Fibroblast of skin of abdomen (primary cell): Measurements from ENCODE around the gene R3HCC1L. TPM values are rescaled to one million over a fixed set of nuclear protein-coding genes. Genes with fewer than 3 reads are reported as not detected.

Experiments used
- DNase-seq: peaks from one replicate; pipeline ENCODE4 v3.0.0-alpha.2; 2013
- polyA plus RNA-seq, 2 experiments: library from polyadenylated mRNA; unstranded; fragments of 120-200 nt; gene quantifications; one replicate each; pipeline ENCODE4 v1.2.1, GENCODE V29; 2013; ENCODE audit not compliant: insufficient read length in 2 of 2

Gene R3HCC1L
- polyA plus RNA-seq (2013, experiment 1 of 2; ENCODE audit: insufficient read length), result 12.0 TPM
- 11.4 TPM for polyA plus RNA-seq (2013, experiment 2 of 2; ENCODE audit: insufficient read length)

- DNase-seq, result peak; percentile 86
Observed at GRCh38 chr10:98134431-98135221, at the start of gene R3HCC1L. Gene R3HCC1L, plus strand, starts transcription at chr10:98134657. Its CDS starts 73,458 bp downstream, at chr10:98208115.

- DNase-seq, result no peak
Observed at GRCh38 chr10:98085238-98085637, 49.2 kb upstream of the R3HCC1L start.

DNA sequence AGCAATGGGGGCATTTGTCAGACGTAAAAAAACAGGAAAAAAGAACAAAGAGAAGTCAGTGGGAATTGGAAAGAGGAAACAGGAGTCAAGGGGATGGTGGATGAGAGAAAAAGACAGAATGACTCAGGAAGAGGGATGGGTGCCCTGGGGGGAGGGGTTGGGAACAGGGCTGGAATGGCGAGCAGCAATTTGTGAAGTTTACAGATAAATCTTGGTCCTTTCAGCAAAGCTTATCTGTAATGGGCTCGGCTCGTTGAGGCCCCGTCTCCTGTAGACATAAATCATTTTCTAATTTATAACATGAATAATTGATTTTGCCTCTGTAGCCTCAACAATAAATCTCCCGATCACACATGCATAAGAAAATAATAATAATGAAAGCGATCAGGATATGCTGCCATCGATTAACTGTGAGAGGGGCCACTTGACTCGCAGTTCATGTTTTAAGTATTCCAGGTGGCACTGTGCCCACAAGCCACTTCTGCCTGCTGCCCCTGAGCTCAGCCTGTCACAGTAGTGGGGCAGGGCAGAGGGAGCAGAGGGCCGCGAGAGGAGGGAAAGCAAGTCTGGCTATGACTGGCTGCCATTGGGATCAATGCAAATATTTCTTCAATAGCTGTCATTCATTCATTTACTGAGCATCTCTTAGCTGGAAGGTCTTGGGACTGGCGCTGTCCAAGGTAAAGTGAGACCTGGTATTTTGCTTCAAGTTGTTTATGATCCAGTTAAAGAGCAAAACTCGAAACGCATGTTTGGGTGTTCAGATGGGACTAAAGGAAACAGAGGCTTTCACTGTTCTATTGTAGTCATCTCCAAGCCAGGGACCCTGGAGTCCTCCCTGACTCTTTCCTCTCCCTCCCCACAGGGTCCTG, 47.4 kb upstream of the R3HCC1L start:
- DNase-seq, result no peak

DNA sequence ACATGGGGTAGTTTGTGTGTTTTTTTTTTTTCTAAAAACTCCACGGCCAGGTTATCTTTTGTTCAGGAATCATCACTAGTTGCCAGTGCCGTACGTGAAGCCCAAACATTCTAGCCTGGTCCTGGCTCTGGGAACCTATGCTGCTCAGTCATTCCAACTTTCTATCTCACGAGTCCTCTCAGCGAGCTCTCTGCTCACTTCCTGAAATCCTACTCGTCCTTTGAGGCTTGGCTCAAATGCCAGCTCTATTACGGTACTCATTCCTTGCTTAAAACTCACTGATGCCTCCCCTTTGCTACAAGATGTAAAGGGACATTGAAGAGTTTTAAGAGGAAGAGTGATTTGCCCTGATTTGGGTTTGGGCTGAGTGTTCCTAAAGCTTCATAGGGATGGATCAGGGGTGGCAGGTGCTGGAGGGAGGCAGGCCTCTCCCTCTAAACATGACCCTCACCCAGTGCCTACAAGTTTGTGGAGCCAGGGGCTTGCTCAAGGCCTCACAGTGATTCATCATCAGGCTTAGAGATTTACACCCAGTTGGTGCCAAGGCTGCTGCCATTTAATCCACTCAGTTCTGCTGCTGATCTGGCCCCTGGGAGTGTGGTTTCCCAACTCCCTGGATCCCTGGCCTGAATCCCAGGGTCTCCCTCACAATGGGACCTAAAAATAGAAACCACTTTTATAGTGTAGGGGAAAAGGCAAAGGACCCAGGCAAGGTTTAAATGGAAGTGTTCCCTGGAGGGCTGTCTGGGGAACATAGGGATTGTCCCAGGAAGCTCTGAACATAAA, 46.1 kb upstream of the R3HCC1L start:
- DNase-seq, result no peak

- no peak for DNase-seq
Observed at GRCh38 chr10:98090822-98091221, 43.6 kb upstream of the R3HCC1L start.

DNA sequence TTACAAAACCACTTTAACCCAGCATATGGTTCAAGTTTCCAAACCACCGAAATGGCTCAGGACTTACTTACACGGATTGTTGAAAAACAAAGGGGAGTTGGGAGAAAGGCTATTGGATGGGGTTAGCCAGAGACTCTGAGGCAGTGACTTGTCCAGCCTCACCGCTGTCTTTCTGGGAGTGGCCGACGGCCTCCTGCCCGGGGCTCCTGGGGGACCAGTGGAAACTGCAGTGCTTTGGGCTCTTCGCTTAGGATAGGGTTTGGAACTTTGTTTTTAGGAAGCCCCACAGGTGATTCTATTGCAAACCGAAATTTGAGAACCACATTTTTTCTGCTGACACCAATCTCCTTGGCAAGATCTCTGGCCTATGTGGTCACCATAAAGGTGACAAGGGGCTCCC, 38.1 kb upstream of the R3HCC1L start:
- no peak for DNase-seq

GRCh38 chr10:98096731-98097130, 37.7 kb upstream of the R3HCC1L start:
- no peak for DNase-seq

DNA sequence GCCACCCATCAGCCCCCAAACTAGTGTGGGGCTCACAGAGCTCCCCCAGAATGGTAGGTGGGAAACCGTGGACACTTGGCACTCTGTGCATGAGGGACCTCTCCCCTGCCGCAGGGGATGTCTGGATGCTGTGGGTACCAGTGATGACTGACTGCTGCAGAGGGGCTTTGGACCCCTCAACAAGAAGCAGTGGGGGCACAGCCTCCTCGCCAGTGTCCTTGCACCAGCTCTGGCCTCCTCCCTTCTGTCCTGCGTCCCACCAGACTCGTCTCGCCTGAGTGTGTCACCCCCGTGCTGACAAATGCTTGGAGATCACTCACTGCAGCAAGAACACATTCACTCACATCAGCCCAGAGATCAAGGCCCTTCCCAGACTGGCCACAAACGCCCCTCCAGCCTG, 37.3 kb upstream of the R3HCC1L start:
- DNase-seq, result no peak

GRCh38 chr10:98097616-98098015, 36.8 kb upstream of the R3HCC1L start:
- no peak for DNase-seq

GRCh38 chr10:98098247-98098646, 36.2 kb upstream of the R3HCC1L start:
- DNase-seq, result no peak

DNA sequence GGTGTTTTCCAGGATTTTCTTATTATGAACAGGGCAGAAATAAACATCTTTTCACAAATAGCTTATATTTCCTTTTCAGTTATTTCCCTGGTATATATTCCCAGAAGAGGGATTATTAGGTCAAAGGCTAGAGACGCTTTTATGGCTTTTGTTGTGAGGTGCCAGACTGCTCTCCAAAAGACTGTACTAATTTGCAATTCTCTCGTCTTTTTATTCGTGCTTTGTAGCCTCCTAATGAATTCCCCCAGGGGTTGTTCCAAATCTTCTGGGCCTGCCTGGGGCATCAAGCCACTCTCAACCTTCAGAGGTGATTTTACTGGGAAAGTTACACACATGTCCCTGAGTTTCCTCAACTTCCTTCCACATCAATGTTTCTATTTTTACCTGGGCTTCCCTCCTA, 34.0 kb upstream of the R3HCC1L start:
- DNase-seq, result no peak

GRCh38 chr10:98101366-98101765, 33.1 kb upstream of the R3HCC1L start:
- no peak for DNase-seq

DNA sequence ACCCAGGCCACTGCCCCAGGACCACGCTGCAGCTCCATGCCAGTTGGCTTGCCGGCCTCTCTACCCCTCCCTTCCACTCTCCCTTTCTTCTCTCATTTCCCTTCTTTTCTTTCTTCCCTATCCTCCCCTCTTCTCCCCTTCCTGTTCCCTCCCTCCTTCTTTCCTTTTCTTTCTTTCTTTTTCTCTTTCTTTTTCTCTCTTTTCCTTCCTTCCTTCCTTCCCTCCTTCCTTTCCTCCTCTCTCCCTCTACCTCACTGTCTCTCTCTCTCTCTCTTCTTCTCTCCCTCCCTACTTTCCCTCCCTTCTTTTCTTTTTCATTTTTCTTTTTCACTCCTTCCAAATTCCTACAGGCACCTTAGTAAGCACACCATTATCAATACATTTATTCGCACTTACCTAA, 30.3 kb upstream of the R3HCC1L start:
- DNase-seq, result no peak

DNA sequence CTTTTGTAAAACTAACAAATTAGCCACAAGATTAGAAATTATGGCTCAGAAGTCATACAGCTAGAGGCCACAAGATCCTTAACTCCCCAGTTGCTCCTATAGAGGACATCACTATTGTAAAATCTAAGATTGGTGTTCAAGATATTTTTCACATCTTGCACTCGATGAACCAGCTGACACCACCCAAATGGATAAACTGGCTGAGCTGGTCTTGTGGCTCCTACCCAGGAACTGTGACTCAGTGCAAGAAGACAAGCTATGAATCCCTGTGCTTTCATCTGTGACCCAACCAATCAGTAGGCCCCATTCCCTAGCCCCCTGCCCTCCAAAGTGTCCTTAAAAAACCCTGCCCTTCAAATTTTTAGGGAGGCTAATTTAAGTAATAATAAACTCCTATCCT, 27.9 kb upstream of the R3HCC1L start:
- no peak for DNase-seq

GRCh38 chr10:98107644-98108430, 26.6 kb upstream of the R3HCC1L start:
- DNase-seq, result no peak

- DNase-seq, result no peak
Observed at GRCh38 chr10:98110356-98110755, 24.1 kb upstream of the R3HCC1L start.

DNA sequence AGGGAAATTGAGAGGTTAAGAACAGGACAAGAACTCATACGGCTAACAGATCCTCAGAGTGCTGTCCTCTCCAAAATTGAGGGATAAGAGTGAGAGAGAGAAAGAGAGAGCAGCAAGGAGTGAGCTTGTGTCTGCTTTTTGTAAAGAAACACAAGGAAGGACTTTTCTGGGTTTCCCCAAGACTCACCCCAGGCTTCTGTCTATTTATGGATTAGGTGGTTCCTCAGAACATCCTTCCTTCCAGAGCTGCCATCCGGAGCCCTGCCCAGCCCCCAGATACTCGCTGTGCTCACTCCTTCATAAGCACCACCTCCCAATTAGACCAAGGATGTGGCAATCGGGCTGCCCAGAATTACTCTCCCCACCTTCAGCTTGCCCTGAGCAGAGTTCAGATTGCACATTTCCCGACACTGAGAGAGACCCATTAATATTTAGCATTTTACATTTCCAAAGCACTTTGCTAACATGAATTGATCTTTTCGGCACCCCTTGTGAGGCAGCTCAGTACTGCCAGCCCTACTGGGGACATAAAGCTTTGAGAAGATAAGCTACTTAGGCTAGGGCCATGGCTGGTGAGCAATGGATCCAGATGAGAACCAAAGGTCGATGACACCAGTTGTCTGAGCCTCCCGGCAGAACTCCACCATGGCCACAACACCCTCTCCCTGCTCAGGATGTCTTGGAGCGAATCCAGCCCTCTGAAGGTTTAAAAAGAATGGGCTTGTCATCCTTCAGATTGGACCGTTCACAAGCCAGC, 19.2 kb upstream of the R3HCC1L start:
- no peak for DNase-seq

- no peak for DNase-seq
Observed at GRCh38 chr10:98119891-98120290, 14.6 kb upstream of the R3HCC1L start.

DNA sequence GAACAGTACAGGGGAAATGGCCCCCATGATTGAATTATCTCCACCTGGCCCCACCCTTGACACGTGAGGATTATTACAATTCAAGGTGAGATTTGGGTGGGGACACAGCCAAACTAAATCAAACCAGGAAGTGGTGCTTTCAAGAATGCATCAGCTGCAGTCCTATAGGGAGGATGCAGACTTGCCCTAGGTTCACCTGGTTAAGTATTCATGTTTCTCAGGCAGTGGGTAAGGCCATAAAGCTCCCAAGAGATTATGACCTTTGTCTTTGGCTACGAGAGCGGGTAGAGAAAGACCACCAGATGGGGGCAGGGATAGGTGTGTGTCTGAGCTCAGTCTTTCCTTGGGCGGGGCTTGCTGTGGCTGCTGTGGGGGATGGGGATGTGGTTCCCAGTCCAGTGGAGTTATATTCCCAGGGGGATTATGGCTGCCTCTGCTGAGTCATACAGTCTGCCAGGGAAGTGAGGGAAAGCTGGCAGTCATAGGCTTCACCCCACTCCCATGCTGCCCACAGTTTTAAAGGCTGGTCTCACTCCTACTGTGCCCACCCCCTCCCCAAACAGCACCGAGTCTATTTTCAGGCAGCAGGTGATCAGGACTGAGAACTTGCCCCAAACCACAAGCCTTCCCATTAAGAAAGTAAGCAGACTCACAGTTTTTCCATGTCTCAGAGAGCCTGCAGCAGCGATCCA, 8.4 kb upstream of the R3HCC1L start:
- no peak for DNase-seq

DNA sequence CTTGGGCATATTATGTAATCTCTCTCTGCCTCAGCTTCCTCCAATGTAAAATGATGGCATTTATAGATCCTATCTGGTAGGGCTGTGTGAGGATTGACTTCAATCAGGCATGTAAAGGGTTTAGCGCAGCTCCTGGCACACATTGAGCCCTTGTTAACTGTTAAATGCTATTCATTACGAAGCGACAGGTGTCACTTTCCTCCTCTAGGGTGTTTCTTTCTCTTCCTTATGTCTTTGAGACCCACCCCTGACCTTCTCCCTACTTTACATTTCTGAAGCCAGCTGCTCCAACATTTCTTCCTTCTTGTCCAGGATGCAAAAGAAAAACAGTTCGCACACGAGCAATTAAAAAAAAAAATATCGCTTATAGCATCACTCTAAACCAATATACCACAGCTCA, 5.7 kb upstream of the R3HCC1L start:
- DNase-seq, result no peak

DNA sequence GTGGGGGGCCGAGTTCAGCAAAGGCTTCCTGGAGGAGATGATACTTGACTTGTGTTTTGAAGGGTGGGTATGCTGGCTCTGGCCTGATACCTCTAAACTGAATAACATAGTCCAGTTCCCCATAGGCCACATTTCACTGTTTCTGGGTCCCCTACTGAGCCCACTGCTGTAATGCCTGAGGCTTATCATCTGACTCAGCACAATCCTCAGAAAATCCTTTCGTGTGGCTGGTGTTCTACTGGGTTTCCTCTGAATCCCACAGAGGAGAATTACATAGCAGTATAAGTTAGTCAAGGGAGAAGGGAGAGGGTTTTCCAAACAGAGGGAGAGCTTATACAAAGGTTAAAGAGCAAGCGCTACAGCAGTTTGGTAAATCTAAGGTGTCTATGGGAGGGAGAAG, 2.8 kb upstream of the R3HCC1L start:
- no peak for DNase-seq
